Fibroblast of skin of right biceps (primary cell): ENCODE measurements around the gene NCBP2L.
"Not testable (repeated sequence)": the region's sequence is repeated elsewhere in the genome, so short reads cannot be mapped to it uniquely, and the experiment has no call there.

Experiments
- DNase-seq: peaks from one replicate; pipeline ENCODE4 v3.0.0-alpha.2; 2013

NCBP2L gene

DNA sequence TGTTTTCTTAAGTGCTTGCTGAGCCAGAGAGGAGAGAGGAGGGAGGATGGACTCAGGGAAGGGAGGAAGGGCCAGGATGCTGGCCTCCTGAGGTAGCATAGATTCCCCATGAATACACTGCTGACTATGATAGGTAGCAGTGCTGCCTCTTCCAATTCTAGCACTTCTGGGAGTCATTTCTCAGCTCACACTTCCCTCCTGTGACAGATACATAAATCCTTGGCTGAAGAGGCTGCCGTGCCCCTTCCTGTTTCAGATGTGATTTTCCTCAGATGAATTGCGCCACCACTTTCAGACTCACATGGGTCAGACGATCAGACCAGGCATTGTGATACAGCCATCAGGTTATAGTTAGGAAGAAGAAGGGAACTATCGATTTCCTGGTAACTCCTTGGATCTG is 24.3 kb upstream of the NCBP2L start:
- no peak for DNase-seq

DNA sequence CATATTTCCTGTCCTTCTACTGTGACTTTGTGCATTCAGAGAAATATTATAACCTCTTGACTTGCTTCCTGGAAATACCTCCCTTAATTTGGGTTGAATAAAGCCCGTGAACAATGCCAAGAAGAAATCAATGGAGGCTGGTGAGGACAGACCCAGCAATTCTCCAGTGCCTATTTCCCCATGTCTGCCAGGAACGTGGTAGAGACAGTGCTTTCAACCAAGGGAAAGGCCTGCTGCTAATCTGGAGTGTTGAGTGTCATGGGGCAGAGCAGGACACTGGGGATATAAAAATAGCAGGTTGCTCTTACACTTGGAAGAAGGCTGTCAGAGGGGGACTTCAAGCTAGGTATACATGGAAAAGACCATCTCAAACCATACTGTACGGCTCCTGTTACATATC is 21.8 kb upstream of the NCBP2L start:
- no peak for DNase-seq

DNA sequence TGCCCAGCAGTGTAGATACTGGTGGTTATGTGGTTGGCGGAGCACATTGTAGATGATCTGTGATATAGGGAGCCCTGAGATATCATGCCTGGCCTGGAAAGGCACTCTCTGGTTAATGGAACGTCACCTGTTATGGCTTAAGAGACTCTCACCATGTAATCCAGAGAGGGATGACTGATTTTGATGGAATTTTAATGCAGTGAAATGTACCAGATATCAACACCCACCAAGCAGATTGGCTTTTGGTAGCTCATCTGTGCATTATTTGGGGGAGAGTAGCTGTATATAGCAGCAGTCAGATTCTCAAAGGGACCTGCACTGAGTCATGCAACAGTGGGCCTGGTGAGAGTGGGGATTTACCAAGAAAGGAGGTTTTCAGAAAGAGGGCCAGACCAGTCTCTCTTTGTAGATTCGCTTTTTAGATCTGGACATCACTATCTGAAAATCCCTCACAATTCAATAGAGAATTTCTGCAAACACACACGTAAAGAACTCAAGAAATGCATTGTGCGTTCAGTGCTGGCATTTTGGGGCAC is 19.2 kb upstream of the NCBP2L start:
- no peak for DNase-seq

DNA sequence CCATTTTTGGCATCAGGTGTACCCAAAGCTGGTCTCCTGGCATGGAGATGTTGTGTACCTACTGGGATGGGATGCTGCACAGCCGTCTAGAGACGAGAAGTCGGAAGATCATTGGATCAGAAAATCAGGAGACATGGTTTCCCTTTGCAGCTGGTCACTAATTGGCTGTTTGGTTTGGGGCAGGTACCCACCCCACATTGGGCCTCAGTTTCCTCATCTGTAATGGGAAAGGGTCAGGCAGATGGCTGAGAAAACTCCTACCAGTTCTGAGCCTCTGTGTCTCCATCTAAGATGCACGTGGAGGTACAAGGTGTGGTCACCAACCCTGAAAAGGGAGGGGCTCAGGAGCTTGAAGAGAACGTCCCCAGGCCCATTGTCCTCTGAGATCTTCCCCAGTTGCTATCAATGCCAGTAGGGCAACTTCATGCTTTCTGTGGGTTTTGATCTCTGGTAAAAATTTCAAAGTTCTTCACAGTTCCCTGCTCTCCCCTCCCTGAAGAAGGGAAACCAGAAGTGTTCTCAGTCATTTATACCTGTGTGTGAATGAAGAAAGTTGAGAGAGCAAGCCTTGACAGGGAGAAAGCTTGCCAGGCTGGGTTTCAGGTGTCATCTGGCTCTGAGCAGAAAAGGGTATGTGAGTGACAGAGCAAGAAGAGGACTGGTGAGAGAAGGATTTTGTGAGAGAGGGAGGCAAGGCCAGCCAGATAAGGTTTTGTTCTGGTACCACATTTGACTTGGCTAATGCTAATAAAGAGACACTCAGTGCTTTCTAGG is 17.0 kb upstream of the NCBP2L start:
- no peak for DNase-seq

DNA sequence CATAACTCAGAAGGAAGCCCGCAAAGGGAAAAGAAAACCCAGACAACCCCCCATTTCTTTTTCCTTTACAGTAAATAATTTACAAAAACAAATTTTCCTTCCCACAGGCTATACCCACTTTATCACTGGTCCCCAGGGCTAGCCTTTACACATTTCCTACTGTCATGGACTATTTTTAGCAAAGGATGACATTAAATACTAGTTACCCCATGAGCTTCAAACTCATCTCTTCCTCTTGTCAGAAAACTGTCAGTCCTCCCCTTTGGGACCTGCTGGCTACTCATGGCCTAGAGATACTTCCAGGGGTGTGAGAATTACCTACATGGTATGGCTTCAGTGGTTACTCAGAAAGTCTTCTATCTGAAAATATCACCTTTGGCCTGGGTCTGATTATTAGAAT is 13.9 kb upstream of the NCBP2L start:
- DNase-seq: no peak

- no peak for DNase-seq
Measured at GRCh38 chrX:107764845-107765608, 12.5 kb upstream of the NCBP2L start.

- DNase-seq: peak; percentile 57
Measured at GRCh38 chrX:107766470-107767150, 10.9 kb upstream of the NCBP2L start.

DNA sequence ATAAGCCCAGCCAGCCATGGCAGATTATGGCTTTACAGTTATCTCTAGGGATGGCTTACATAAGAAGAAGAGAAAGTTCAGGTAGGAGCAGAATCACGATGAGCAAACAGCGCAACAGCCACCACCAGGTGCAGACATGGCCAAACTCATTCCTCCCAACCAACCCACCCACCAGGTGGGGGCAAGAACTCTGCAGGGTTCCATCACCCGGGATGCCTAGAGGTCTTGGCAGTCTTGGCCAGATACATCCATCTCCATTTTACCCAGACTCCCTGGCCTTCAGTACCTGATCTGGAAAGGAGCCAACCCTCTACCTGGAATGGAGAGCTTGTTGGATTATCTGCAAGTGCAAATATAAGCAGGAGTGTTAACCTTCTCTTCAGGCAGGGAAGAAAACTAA is 9.5 kb upstream of the NCBP2L start:
- no peak for DNase-seq

GRCh38 chrX:107769581-107770317 is 7.8 kb upstream of the NCBP2L start:
- no peak for DNase-seq

GRCh38 chrX:107773206-107773605 is 4.3 kb upstream of the NCBP2L start:
- no peak for DNase-seq

DNA sequence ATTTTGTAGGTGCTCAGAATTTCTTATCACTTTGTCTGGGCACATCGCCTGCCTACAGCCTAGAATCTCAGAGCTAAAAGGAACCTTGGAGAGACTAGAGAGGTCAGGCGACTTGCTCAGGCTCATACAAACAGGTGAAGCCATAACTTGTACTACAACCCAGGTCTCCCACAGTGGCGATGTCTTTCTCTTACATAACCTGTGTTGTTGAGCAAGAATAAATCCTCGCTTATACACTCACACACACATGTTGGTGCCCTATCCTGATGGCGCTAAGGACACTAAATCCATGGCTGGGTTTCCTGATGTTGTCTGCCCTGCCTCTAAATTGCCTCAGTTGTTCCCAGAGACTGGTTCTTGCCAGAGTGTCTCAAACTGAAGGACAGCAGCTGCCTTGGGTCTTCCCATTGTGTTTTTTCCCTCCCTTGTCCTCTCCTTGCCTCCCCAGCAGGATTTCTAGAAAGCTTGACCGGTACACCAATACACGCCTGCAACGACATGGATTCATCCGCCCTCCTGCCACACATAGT is 3.6 kb upstream of the NCBP2L start:
- DNase-seq: no peak

DNA sequence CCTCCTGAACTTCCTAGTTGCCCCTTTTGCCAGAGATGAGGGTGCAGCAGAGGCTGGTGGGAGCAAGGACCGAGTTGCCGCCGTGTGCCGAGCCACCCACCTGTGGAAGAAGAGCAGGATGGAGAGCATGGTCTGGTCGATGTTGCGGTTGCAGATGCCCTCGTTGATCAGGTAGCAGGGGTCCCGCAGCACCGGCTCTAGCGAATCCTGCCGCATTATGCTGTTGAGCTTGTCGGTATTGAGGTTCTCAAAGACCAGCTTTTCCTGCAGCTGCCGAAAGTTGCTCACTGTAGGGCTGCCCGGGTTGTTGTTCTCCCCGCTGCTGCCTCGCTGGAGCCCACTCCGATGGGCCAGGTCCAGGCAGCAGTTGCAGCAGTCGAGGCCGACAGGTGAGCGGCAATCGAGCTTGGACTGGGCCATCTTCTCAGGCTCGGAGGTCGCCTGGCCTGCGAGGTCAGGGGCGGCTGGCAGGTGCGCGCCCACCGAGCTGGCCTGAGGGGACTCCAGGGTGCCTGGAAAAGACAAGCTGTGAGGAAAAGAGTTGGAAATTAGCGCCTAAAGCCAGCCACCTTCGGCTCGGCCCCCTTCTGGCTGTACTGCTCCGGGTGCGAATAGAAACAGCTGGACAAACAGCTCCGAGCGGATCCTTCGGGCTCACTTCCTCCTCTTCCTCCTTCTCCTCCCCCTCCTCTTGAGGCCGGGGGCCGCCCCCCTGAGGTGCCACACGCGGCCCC is 2.4 kb upstream of the NCBP2L start:
- DNase-seq: no peak

DNA sequence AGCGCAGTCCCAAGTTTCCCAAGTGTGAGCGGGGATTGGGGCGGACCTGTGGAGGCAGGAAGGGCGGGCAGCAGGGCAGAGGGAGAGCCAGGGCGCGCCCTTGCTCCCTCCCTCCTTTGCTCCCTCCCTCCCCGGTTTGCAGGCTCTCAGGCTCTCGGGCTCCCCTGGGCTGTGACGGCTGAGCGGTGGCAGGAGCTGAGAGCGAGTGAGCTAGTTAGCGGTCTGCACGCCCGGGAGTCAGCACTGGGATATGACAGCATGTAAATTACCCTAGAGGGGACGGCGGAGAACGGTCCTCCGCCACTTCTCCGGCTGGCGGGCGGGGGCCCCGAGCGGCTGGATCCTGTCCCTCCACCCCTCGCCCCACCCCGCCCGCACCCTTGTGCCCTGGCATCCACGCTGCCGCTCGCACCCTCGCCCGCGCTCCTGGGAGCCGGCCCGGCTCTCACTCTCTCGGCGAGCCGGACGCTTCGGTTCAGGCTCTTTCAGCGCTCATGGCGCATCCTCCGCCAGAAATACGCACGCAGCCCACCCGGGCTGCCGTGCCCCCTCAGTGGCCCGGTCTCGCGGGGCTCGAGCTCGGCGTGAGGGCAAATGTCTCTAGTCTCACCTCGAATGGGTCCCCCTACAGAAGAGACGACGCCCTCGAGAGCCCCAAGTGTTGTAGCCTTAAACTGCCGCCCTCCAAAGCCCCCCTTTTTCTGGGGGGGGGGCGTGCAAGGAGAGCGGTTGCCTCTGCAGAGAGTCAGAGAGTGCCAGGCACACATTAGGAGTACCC is 1.6 kb upstream of the NCBP2L start, which contains the start of gene TSC22D3:
TSS of gene TSC22D3 (minus strand) at position 54 of the 778 bp plus-strand sequence. CDS start 368 bp downstream, outside the sequence.
- DNase-seq: peak; percentile 54

DNA sequence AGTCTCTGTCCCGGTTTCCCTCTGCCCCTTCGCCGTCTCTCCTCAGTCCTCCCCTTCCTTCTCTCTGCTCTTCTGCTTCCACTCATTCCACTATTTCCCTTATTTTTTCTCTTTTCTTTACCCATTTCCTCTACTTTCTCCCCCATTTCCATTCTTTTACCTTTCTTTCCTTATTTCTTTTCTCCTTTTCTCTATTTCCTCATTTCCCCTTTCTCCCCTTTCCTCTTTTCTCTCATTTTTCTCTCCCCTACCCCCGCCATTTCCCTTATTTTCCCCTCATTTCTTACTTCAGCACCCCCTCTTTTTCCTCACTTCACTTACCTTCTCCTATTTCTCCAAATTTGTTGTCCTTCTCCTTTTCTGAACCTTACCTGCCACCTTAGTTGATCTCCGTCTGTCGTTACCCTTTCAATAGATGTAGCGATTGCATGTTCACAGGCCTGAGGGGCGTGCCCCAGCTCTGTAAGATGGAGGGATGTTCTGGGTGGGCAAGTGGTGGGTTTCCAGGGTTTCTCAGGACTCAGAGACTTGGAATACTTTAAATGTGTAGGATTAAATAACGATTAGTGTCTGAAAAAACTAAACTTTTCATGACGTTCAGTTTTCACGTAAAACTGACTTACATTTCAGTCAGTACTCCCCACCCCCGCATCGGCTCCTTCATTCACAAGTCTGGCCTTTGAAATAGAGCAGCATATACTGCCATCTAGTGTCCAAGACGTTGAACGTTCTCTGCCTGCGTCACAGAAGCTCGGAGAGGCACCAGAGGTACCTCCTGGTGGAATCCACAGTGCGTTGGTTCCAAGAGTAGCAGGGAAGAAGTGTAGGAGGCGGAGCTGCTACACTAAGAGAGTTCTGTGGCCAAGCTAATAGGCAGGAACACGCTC is 641 bp upstream of the NCBP2L start:
- peak; percentile 80 for DNase-seq

DNA sequence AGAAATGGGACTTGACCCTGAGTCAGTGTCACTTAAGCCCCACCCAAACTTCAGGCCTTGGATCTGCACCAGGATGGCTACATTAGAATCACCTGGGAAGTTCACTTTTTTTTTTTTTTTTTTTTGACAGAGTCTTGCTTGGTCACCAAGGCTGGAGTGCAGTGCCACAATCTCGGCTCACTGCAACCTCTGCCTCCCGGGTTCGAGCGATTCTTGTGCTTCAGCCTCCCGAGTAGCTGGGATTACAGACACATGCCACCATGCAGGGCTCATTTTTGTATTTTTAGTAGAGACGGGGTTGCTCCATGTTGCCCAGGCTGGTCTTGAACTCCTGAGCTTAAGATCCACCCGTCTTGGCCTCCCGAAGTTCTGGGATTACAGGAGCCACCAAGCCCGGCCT is 3.0 kb downstream of the NCBP2L start:
- no peak for DNase-seq

DNA sequence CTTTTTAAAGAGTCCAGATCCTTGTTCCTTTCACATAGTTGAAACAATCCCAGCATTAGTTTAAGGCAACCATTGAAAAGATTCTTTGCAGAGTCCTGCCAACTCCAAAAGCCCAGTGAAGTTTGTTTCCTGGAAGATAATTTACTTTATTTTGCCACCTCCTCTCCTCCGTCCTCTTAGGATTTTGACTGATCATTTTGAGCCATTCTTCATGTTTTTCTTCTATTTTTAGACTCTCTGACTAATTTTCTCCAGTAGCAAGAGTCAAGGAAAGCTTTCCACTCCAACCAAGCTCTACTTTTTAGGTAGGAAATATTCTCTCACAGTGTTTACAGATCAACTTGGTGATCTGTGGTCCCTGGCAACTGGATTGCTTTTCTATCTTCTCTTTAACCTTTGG is 10.3 kb downstream of the NCBP2L start:
- no peak for DNase-seq

DNA sequence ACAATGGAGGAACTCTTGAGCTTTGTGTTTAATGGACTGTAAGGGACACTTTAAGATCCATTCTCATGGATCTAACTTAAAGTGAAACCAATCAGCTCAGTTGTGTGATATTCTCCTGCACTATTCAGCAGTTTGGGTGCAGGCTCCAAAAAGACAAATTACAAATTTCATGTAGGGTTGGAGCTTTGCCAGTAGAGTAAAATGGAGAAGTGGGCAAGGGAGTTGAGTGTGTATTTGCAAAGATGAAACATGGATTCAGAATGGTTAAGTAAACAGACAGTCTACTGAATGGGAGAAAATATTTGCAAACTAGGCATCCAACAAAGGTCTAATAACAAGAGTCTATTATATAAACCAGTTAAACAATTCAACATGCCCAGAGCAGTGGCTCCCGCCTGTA is 26.9 kb downstream of the NCBP2L start:
- DNase-seq: no peak

DNA sequence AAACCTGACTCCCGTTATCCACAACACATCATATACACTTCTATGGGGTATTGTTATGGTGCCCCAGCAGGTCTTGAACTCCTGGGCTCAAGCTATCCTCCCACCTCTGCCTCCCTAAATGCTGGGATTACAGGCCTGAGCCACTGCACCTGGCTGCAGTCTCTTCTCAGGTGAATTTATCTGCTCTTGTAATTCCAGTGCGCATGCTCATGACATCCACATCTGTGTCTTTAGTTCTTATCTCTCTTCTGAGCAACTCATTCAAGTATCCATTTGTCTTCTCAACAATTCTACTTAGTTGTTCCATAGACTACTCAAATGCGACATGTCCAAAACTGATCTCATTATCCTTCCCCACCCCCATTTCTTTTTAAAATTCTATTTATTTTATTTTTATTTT is 27.6 kb downstream of the NCBP2L start:
- no peak for DNase-seq

DNA sequence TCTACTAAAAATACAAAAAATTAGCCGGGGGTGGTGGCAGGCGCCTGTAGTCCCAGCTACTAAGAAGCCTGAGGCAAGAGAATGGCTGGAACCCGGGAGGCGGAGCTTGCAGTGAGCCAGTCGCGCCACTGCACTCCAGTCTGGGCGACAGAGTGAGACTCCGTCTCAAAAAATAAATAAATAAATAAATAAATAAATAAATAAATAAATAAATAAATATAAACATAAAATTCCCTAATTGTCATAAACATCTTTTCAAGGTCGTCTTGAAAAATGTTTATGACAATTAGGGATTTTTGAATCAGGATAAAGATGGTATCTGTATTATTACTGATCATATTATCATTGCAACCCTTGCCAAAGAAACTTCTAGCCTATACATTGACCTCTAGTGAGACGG is 32.5 kb downstream of the NCBP2L start:
- DNase-seq: not testable (repeated sequence)
